Stimulated activated CD8-positive, alpha-beta memory T cell treated with anti-CD3 and anti-CD28 coated beads, Interleukin-4, amount 100 ng/mL, for 1 hour (primary cell): ENCODE results near the gene TRIM46.

ENCODE experiments used
- DNase-seq, 2 donors: peaks; one replicate each; pipeline ENCODE4 v3.0.0-alpha.2; 2020; ENCODE audit warnings: low read depth in 2 of 2, low spot score in 1 of 2

TRIM46 gene, protein sequence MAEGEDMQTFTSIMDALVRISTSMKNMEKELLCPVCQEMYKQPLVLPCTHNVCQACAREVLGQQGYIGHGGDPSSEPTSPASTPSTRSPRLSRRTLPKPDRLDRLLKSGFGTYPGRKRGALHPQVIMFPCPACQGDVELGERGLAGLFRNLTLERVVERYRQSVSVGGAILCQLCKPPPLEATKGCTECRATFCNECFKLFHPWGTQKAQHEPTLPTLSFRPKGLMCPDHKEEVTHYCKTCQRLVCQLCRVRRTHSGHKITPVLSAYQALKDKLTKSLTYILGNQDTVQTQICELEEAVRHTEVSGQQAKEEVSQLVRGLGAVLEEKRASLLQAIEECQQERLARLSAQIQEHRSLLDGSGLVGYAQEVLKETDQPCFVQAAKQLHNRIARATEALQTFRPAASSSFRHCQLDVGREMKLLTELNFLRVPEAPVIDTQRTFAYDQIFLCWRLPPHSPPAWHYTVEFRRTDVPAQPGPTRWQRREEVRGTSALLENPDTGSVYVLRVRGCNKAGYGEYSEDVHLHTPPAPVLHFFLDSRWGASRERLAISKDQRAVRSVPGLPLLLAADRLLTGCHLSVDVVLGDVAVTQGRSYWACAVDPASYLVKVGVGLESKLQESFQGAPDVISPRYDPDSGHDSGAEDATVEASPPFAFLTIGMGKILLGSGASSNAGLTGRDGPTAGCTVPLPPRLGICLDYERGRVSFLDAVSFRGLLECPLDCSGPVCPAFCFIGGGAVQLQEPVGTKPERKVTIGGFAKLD

DNA sequence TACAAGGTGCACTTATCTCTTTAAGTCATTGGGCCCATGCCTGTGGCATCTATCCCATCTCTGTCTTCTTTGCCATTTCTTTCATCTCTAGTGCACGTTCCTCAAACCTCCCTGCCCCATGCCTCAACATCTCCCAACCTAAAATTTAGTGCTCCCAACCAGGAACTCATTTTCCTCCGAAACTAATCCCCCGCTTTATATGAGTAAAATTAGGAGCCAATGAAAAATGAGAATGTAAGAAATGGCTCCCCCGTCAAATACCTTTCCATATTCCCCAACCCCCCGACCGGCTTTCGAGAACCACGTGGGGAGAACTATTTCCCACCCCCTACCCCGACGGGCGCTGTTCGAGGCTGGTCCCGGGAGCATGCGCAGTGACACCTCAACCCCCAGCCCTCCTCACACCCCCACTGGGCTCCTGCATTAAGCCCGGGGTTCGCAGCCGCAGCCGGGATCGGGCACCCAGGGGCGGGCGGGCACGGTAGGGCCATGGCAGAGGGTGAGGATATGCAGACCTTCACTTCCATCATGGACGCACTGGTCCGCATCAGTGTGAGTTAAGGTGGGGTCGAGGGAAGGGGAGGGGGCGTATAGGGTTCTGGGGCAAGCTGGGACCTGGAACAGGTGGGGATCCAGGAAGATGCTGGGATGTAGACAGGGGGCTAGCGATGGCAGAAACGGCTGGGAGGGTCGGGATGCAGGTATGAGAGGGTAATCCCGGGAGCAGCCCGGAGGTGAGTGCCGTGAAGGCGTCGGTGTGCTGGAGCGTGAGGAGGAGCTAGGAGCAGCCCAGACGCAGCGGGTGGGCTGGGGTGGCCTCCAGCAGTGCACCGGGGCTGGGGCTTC is at the start of gene TRIM46:
TSS of gene TRIM46 (plus strand) at position 372 of the 846 bp plus-strand sequence. CDS start at position 490, 118 bp downstream.
- peak in 1 of 2 donors; percentile 42 for DNase-seq

DNA sequence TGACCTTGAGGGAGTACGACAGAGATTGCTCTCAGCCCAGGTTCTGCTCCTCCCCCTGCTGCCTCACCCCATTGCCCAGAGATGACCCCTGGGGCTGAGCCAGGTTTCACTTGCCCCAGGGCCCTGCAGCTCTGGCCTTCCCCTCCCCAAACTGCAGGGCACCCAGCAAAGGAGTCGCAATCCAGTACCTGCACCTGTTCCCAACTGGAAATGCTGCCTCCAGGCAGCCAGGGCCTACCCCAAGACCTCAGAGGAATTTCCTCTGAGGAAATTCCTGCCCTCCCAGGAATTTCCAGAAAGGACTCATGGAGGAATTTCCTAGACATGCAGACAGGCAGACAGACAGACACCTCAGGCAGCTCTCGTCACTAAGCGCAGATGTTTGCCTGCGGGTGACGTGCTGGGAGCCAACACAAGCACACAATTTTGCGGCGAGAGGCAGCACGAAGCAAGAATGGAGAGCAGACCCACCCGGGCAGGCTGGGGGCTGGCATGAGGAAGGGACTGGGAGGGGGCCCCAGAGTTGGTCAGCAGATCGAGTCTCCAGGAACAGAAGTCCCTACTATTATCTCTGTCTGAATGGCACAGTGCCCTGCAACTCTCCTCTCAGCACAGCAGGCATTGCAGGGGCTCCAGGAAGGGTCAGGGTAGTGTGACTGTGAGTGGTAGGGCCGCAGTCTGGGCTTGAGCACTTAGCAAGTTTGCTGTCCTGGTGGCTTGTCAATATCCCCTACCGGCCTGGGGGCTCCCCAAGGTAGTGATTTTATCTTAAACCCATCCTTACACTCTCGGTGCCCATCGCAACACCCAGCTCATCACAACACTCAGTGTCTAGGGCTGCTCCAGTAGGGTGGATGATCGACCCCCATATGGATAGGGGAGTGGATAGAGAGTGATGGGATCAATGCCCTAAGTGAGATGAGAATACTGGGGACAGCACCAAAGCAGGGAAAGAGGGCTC is 48.9 kb upstream of the TRIM46 start:
- no peak for DNase-seq

DNA sequence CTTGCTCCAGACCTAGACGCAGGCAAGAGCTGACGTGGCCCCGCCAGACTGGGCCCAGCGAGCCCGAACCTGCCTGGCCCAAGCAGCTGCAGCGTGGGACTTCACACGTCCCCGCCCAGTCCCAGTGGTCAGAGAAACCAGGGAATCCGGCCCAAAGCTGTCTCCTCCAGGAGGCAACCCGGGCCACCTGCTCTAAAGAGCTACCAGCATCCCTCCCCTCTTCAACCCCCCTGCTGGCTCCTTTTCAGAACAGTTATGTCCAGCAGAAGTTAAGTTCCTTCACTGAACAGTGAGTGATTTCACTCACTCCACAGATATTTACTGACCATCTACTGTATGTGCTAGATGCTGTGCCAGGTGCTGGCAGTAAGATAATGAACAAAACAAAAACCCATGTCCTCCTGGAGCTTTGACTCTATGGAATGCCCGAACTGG is 48.1 kb upstream of the TRIM46 start:
- DNase-seq = no peak

DNA sequence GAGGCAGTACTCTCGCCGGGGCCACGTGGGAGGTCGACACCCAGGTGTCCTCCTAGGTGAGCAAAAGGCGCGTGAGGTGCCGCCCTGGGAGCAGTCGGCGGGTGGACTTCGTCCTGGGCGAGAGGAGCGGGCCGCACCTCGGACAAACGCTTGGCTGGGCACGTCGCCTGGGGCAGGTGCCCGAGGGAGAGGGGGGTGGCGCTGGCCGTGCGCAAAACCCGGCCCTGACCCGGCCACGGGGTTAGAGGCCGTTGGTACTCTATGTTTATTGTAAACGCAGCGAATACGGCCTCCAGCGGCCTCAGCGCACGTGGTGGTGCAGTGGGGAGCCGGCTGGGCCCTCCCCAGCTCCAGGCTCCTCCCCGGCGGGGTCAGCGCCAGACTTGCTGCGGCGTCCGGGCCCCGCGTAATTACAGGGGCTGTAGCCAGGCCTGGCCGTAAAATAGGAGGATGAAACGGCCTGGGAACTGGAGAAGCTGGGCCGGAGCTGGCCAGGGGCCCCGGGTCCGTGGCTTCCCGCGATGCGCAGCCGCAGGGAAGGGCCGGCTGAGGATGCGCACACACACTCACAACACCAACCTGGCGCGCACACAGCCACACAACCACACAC is 47.6 kb upstream of the TRIM46 start:
- no peak for DNase-seq

DNA sequence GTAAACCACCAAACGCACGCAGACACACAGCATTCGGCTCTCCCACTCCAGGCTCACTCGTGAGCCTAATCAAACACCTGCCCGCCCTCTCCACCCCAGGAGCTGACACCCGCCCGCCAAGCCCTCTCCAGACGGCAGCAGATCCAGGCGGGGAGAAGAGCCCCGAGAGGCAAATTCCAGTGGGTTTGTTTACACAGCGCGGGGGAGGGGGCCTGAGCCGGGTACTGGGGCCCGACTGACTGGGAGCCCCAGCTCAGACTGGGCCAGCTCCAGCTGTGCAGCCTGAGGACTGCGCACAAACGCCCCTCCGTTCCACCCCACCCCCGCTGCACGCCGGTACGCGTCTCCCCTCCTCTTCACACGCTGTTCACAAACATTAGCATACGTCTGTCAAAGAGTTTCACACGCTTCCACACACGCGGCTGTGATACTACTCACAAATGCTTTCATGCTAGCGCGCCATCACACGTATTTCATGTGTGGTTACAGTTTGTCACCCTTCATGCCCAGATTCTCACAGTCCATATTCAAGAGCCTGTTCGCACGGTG is 47.0 kb upstream of the TRIM46 start:
- no peak for DNase-seq

DNA sequence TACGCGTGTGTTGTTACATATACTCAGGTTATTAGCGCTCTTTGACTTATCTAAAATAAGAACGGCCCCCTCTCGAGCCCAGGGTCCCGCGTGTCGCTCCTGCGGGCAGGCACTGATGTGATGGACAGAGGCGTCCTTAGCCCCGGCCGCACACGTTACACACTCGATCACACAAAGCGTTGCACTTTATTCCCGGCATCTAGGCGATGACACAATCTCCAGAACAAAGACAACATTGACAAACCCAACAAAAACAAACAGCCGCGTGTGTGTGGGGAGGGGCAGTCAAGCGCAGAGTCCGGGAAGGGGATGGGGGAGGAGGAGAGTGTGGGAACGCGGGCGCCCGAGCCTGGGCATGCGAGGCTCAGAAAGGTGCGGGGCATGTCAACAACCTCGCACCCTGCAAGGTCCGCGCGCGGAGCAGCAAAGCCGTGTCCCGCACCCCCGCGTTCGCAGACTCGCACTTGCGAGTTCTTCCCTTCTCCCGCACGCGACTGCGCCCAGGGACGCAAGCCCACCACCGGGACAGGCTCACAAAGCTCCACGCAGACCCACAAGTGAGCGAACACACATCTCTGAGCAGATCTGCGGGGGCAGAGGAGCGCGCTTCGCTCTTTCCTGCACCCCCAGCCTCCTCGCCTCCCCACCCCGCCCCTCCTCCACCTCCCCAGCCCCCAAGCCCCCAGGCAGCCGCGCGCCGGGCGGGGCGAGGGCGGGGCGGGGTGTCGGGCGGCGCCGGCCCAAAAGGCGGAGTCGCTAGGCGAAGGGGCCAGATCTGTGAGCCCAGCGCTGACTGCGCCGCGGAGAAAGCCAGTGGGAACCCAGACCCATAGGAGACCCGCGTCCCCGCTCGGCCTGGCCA is 46.3 kb upstream of the TRIM46 start, which contains the start of gene EFNA1:
TSS of gene EFNA1 (plus strand) at position 772 of the 862 bp plus-strand sequence. CDS start 102 bp downstream, outside the sequence.
- no peak for DNase-seq

DNA sequence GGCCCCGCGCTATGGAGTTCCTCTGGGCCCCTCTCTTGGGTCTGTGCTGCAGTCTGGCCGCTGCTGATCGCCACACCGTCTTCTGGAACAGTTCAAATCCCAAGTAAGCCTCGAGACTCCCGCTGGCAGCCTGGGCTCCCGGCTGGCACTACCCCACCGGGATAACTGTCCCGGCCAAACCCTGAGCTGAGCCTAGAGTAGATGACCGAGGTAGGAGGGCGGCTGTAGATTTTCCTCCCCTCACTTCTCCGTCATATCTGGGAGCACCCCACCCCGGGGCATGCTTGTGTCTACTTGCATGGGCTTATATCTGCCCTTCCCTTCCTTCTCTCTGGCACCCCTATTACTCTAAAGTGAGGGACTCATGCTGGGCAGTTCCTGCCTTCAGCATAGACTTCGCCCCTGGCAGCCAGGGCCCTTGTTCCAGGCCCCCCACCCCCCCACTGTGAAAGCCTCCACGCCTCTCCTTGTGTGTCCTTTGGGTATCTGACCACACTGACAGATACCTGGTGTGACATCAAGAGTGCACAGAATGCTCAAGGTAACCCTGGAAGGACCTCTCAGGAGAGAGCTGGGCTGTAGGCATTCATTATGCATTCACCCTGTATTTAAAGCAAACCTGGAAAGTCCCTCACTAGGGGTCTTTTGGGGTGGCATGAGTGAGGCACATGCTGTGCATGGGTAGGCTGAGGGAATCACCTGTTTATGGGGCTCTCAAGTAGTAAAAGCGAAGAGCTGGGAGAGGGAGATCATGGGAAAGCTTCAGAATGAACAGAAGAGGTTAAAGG is 45.5 kb upstream of the TRIM46 start:
- no peak for DNase-seq

DNA sequence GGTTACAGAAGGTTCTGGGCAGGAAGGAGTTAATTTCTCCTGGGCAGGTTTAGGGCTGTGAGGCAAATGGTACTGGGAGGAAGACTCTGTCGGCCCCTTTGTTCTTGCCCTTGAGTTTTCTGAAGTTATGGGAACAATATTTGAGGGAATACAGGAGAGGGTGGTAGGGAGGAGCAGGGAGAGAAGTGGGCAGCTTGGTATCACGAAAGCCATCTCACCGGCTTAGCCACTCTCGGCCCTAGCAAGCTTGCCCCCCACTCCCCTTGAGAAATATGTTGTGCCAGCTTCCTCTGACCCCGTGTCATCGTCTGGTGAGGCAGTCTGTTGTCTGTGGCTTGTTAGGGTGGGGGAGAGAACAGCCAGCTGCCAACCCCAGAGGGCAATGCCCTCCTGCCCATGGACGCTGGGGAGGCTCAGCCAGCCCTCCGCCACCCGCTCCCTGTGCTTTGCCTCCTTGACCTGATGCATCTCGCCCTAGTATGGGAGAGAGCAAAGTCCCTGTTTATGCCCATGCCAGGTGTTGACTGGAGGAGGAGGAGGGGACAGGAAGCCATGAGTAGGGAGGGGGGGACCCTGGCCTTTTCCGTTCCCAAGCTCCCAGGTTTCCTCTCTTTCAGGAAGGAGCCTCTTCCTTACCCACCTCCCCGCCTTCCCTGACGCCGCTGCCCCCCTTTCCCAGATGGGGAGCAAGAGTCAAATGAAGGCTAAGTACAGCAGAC is 44.7 kb upstream of the TRIM46 start:
- no peak for DNase-seq

DNA sequence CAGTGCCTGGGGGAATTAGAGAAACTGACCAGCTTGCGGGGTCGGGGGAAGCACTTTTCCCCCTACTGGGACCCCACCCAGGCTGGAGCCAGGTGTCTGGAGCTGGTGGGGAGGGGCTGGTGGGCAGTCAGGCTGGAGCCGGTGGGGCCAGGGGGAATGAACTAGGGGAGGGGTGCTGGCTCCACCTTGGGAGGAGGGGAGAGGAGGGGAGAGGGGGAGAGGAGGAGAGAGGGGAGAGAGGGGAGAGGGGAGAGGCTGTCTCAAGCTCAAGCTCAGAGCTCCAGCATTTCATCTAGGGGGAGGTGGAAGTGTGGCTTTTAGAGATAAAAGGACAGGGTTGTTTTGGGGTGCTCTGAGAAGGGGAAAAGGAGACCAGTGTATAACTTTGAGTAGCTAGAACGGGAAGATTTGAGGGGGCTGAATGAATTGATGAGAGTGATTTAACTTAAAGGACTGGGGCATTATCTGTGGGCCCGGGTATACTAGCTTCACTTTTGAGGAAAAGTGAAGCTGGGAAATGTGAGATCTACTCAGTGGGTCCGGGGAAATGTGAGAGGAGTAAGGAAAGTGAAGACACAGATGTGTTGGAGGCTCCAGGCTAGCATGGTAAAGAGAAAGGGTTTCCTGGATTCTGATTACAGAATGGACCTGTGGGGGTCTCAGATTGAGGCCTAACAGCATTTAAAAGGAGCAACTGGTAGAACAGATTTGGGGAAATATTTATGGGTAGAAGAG is 43.2 kb upstream of the TRIM46 start:
- no peak for DNase-seq

DNA sequence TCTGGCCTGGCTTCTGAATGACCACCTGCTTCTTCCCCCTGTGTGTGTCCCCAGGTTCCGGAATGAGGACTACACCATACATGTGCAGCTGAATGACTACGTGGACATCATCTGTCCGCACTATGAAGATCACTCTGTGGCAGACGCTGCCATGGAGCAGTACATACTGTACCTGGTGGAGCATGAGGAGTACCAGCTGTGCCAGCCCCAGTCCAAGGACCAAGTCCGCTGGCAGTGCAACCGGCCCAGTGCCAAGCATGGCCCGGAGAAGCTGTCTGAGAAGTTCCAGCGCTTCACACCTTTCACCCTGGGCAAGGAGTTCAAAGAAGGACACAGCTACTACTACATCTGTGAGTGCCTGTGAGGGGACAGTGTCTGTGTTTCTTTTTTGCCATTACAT is 42.4 kb upstream of the TRIM46 start:
- DNase-seq = no peak

DNA sequence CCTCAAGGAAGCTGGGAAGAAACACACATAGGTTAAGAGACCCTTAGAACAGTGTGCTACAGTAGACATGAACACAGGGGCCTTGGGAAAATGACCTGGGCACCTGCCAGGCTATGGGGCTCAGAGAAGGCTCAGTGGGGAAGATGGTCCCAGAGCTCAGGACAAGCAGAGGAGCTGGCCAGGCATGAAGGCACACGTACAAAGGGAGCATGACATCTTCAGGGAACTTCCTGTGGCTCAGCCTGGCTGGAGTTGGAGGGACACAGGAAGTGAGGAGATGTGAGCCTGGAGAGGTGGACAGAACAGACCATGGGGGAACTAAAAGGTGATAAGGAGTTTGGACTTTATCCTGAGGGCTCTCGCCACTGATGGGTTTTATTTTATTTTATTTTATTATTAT is 41.8 kb upstream of the TRIM46 start:
- no peak for DNase-seq

DNA sequence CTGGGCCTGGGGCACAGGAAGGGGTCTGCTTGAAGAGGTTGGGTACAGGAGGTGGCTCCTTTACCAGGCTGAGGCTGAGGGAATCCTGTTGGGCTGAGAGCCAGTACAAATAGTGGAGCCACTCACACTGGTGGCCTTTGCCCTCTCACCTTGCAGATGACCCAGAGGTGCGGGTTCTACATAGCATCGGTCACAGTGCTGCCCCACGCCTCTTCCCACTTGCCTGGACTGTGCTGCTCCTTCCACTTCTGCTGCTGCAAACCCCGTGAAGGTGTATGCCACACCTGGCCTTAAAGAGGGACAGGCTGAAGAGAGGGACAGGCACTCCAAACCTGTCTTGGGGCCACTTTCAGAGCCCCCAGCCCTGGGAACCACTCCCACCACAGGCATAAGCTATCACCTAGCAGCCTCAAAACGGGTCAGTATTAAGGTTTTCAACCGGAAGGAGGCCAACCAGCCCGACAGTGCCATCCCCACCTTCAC is 39.8 kb upstream of the TRIM46 start:
- DNase-seq = no peak

DNA sequence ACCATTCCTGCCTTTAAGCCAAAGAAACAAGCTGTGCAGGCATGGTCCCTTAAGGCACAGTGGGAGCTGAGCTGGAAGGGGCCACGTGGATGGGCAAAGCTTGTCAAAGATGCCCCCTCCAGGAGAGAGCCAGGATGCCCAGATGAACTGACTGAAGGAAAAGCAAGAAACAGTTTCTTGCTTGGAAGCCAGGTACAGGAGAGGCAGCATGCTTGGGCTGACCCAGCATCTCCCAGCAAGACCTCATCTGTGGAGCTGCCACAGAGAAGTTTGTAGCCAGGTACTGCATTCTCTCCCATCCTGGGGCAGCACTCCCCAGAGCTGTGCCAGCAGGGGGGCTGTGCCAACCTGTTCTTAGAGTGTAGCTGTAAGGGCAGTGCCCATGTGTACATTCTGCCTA is 39.3 kb upstream of the TRIM46 start:
- DNase-seq = no peak

DNA sequence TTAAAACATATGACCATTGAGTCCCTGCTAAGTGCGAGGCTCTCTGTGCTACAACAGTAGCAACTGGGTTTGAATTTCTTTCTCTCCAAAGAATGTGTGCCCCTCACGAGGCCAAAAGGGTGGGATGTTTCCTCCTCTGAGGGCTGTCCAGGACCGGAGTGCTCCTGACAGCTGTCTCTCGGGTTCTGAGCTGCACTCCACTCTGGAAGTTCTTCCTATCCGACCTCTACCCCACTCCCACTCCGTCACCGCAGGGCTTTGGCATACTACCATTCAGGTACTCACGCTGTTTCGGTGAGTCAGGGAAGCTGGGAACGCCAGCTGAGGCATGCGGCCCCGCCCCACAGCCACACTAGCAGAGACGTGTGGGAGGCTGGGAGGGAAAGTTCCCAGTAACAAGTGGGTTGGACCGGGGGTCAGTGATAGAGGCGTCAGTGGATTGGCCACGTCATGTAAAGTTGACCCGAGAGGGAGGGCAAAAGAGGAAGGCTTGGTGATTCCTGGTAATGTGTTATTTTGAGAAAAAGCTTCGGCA is 38.7 kb upstream of the TRIM46 start:
- no peak for DNase-seq

DNA sequence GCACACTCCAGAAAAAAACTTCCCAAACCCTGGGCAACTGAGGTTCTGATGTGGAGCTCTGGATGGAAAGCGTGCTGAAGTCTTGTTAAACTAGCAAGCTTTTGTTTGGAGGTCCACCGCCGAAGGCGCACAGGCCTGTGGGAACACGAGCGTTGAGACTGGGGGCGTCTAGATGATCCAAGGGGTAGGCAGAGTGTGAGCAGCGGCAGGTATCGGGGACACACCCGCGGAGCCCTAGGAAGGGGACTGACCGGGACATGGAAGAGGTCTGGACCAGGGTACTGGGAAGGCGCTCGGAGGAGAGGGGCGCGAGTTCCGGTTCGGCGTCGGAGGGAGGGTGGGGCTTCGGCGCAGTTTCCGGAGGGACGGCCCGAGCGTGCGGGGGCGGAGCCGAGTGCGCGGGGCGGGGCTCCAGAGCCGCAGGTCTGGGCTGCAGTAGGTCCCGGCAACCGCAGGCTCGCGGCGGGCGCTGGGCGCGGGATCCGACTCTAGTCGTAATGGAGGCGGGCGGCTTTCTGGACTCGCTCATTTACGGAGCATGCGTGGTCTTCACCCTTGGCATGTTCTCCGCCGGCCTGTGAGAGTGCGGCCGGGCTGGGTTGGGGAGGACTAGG is 38.1 kb upstream of the TRIM46 start, which contains the start of gene SLC50A1:
TSS of gene SLC50A1 (plus strand) at position 438 of the 614 bp plus-strand sequence. CDS start at position 498, 60 bp downstream.
- peak; percentile 84 to 87 for DNase-seq
